ENCODE results near the gene BICRA.
A peak's percentile ranks its signal among the peaks of the same experiment; 100 is the strongest.
"Not testable (repeated sequence)": the region's sequence is repeated elsewhere in the genome, so short reads cannot be mapped to it uniquely, and the experiment has no call there.

The BICRA gene

GRCh38 chr19:47635152-47635754, 26.3 kb downstream of the BICRA start:
- DNase-seq; H3K23ac ChIP-seq (ENCODE audit: low read length); H2BK12ac ChIP-seq (ENCODE audit: low read length); H3K4me2 ChIP-seq (ENCODE audit: low read length); H2BK120ac ChIP-seq (ENCODE audit: insufficient read depth, low read length, poor library complexity); H4K12ac ChIP-seq (ENCODE audit: low read depth, low read length); H3K4me3 ChIP-seq (ENCODE audit: low read depth, low read length); H3K27me3 ChIP-seq (ENCODE audit: insufficient read depth, low read length); H4K91ac ChIP-seq (ENCODE audit: low read depth, low read length); H4K8ac ChIP-seq (ENCODE audit: low read depth, low read length); H2AK5ac ChIP-seq (ENCODE audit: low read length); H3K36me3 ChIP-seq (ENCODE audit: control insufficient read depth in 1 of 2, insufficient read depth in 2 of 2, low read length in 2 of 2); H3K9ac ChIP-seq (ENCODE audit: low read length); H3K18ac ChIP-seq (ENCODE audit: low read length); H2AFZ ChIP-seq (ENCODE audit: insufficient read depth, low read length, poor library complexity); H3K9me3 ChIP-seq (ENCODE audit: insufficient read depth, low read depth, low read length); H3K79me1 ChIP-seq (ENCODE audit: low read length); H3K4ac ChIP-seq (ENCODE audit: low read depth, low read length); H3K14ac ChIP-seq (ENCODE audit: low read length); H3K27ac ChIP-seq (ENCODE audit: low read depth, low read length); H2BK5ac ChIP-seq (ENCODE audit: low read depth, low read length, poor library complexity): not testable (repeated sequence)
- Histone ChIP-seq H3K79me2 (ENCODE audit: control insufficient read depth, insufficient read depth, low read length, poor library complexity) (peaks cover 11% of the 10 kb centered on the region), H3K4me1 (ENCODE audit: control insufficient read depth in 1 of 2, insufficient read depth in 2 of 2, low read length in 2 of 2) (peaks cover 15 to 16% of the 10 kb centered on the region in 2 experiments)
- no CpG with 5 or more reads among the region's 6 CpGs for WGBS (ENCODE audit: extremely low coverage, insufficient coverage, insufficient read length)

GRCh38 chr19:47637550-47637949, 28.6 kb downstream of the BICRA start:
- Histone ChIP-seq H4K8ac (ENCODE audit: low read depth, low read length) (no peak overlapping the region), H3K23ac (ENCODE audit: low read length) (no peak overlapping the region), H2BK12ac (ENCODE audit: low read length) (peak overlapping the region; percentile 14), H3K9ac (ENCODE audit: low read length) (no peak overlapping the region), H3K4ac (ENCODE audit: low read depth, low read length) (no peak overlapping the region), H3K4me1 (ENCODE audit: control insufficient read depth in 1 of 2, insufficient read depth in 2 of 2, low read length in 2 of 2) (peaks cover 10 to 13% of the 10 kb centered on the region in 2 experiments), H4K91ac (ENCODE audit: low read depth, low read length) (no peak overlapping the region), H2AFZ (ENCODE audit: insufficient read depth, low read length, poor library complexity) (no peak overlapping the region), H3K4me3 (ENCODE audit: low read depth, low read length) (no peak overlapping the region), H2BK120ac (ENCODE audit: insufficient read depth, low read length, poor library complexity) (no peak overlapping the region), H4K12ac (ENCODE audit: low read depth, low read length) (no peak overlapping the region), H3K9me3 (ENCODE audit: insufficient read depth, low read depth, low read length) (no peaks in the 10 kb centered on the region), H3K79me2 (ENCODE audit: control insufficient read depth, insufficient read depth, low read length, poor library complexity) (peaks cover 8% of the 10 kb centered on the region), H3K14ac (ENCODE audit: low read length) (no peak overlapping the region), H3K18ac (ENCODE audit: low read length) (no peak overlapping the region), H3K27me3 (ENCODE audit: insufficient read depth, low read length) (no peaks in the 10 kb centered on the region), H3K79me1 (ENCODE audit: low read length) (peaks cover 2% of the 10 kb centered on the region), H2BK5ac (ENCODE audit: low read depth, low read length, poor library complexity) (peak overlapping the region; percentile 10), H2AK5ac (ENCODE audit: low read length) (no peak overlapping the region), H3K27ac (ENCODE audit: low read depth, low read length) (peak overlapping the region; percentile 77), H3K4me2 (ENCODE audit: low read length) (peak overlapping the region; percentile 22), H3K36me3 (ENCODE audit: control insufficient read depth in 1 of 2, insufficient read depth in 2 of 2, low read length in 2 of 2) (peaks cover 1 to 3% of the 10 kb centered on the region in 2 experiments)
- no CpG with 5 or more reads among the region's 11 CpGs for WGBS (ENCODE audit: extremely low coverage, insufficient coverage, insufficient read length)
- peak; percentile 93 to 97 for DNase-seq

- H3K4ac ChIP-seq (ENCODE audit: low read depth, low read length): peak overlapping the region; percentile 70
- H2BK5ac ChIP-seq (ENCODE audit: low read depth, low read length, poor library complexity): peak overlapping the region; percentile 12
- no peak overlapping the region for H4K12ac ChIP-seq (ENCODE audit: low read depth, low read length)
- H3K9me3 ChIP-seq (ENCODE audit: insufficient read depth, low read depth, low read length): no peaks in the 10 kb centered on the region
- no peak overlapping the region for H3K14ac ChIP-seq (ENCODE audit: low read length)
- no peak overlapping the region for H2AFZ ChIP-seq (ENCODE audit: insufficient read depth, low read length, poor library complexity)
- no peak overlapping the region for H2AK5ac ChIP-seq (ENCODE audit: low read length)
- no peak overlapping the region for H3K23ac ChIP-seq (ENCODE audit: low read length)
- H2BK120ac ChIP-seq (ENCODE audit: insufficient read depth, low read length, poor library complexity): no peak overlapping the region
- no peak for DNase-seq
- H3K79me1 ChIP-seq (ENCODE audit: low read length): peaks cover 5% of the 10 kb centered on the region
- no peak overlapping the region for H3K4me3 ChIP-seq (ENCODE audit: low read depth, low read length)
- WGBS (ENCODE audit: extremely low coverage, insufficient coverage, insufficient read length): no CpG with 5 or more reads among the region's 5 CpGs
- no peak overlapping the region for H3K4me2 ChIP-seq (ENCODE audit: low read length)
- H4K8ac ChIP-seq (ENCODE audit: low read depth, low read length): no peak overlapping the region
- no peak overlapping the region for H4K91ac ChIP-seq (ENCODE audit: low read depth, low read length)
- peaks cover 18 to 26% of the 10 kb centered on the region in 2 experiments for H3K4me1 ChIP-seq (ENCODE audit: control insufficient read depth in 1 of 2, insufficient read depth in 2 of 2, low read length in 2 of 2)
- H3K27ac ChIP-seq (ENCODE audit: low read depth, low read length): no peak overlapping the region
- H2BK12ac ChIP-seq (ENCODE audit: low read length): no peak overlapping the region
- peak overlapping the region; percentile 18 for H3K18ac ChIP-seq (ENCODE audit: low read length)
- peaks cover 12% of the 10 kb centered on the region for H3K79me2 ChIP-seq (ENCODE audit: control insufficient read depth, insufficient read depth, low read length, poor library complexity)
- no peak overlapping the region for H3K9ac ChIP-seq (ENCODE audit: low read length)
- no peaks in the 10 kb centered on the region for H3K27me3 ChIP-seq (ENCODE audit: insufficient read depth, low read length)
- peaks cover 3% of the 10 kb centered on the region in 2 experiments for H3K36me3 ChIP-seq (ENCODE audit: control insufficient read depth in 1 of 2, insufficient read depth in 2 of 2, low read length in 2 of 2)
These were observed 33.1 kb downstream of the BICRA start for GRCh38 chr19:47641891-47642485.

- no peak overlapping the region for H3K18ac ChIP-seq (ENCODE audit: low read length)
- H3K14ac ChIP-seq (ENCODE audit: low read length): no peak overlapping the region
- H4K91ac ChIP-seq (ENCODE audit: low read depth, low read length): no peak overlapping the region
- no peak overlapping the region for H4K8ac ChIP-seq (ENCODE audit: low read depth, low read length)
- H2AFZ ChIP-seq (ENCODE audit: insufficient read depth, low read length, poor library complexity): no peak overlapping the region
- no peak overlapping the region for H3K4me3 ChIP-seq (ENCODE audit: low read depth, low read length)
- peaks cover 13% of the 10 kb centered on the region for H3K79me2 ChIP-seq (ENCODE audit: control insufficient read depth, insufficient read depth, low read length, poor library complexity)
- no peaks in the 10 kb centered on the region for H3K27me3 ChIP-seq (ENCODE audit: insufficient read depth, low read length)
- peaks cover 16% of the 10 kb centered on the region for H3K79me1 ChIP-seq (ENCODE audit: low read length)
- peaks cover 3% of the 10 kb centered on the region in 2 experiments for H3K36me3 ChIP-seq (ENCODE audit: control insufficient read depth in 1 of 2, insufficient read depth in 2 of 2, low read length in 2 of 2)
- H3K23ac ChIP-seq (ENCODE audit: low read length): no peak overlapping the region
- H3K4me2 ChIP-seq (ENCODE audit: low read length): no peak overlapping the region
- H2BK120ac ChIP-seq (ENCODE audit: insufficient read depth, low read length, poor library complexity): no peak overlapping the region
- WGBS (ENCODE audit: extremely low coverage, insufficient coverage, insufficient read length): no CpG with 5 or more reads among the region's 5 CpGs
- no peaks in the 10 kb centered on the region for H3K9me3 ChIP-seq (ENCODE audit: insufficient read depth, low read depth, low read length)
- no peak overlapping the region for H4K12ac ChIP-seq (ENCODE audit: low read depth, low read length)
- H3K27ac ChIP-seq (ENCODE audit: low read depth, low read length): no peak overlapping the region
- H2AK5ac ChIP-seq (ENCODE audit: low read length): no peak overlapping the region
- no peak overlapping the region for H2BK5ac ChIP-seq (ENCODE audit: low read depth, low read length, poor library complexity)
- H3K4ac ChIP-seq (ENCODE audit: low read depth, low read length): peak overlapping the region; percentile 3
- no peak for DNase-seq
- H2BK12ac ChIP-seq (ENCODE audit: low read length): peak overlapping the region; percentile 1
- no peak overlapping the region for H3K9ac ChIP-seq (ENCODE audit: low read length)
- peaks cover 26 to 30% of the 10 kb centered on the region in 2 experiments for H3K4me1 ChIP-seq (ENCODE audit: control insufficient read depth in 1 of 2, insufficient read depth in 2 of 2, low read length in 2 of 2)
These were observed 34.3 kb downstream of the BICRA start for GRCh38 chr19:47643281-47643680.

Data from trophoblast cell (in vitro differentiated cells and primary cell).